OCI-LY7 (cell line): ENCODE measurements around the gene MRGPRX2. TPM values are rescaled to one million over a fixed set of nuclear protein-coding genes. Genes with fewer than 3 reads are reported as not detected.

Experiments used
- BruUV-seq: library from RNA; stranded (reverse); fragments of 400-500 nt; replicated peaks from 2 replicates; lab custom pipeline; 2021; lab: Mats Ljungman, UMichigan
- CTCF ChIA-PET: fragments of 300-600 bp; sonication (Branson Sonifier 250); formaldehyde crosslinking; loops from one replicate; lab custom pipeline; 2022; ENCODE audit warnings: antibody characterized with exemption; ENCODE audit not compliant: unreplicated experiment; lab: Charles Lee
- POLR2A ChIA-PET: fragments of 300-600 bp; sonication (Branson Sonifier 250); formaldehyde crosslinking; loops from one replicate; lab custom pipeline; 2022; ENCODE audit warnings: antibody characterized with exemption; lab: Charles Lee
- DNase-seq: peaks from one replicate; pipeline ENCODE4 v3.0.0-alpha.2; 2015; ENCODE audit warnings: low spot score
- H2AFZ ChIP-seq: fragments of 200-600 bp; sonication (generic), shearing (Covaris generic); 2 replicates; pipeline ENCODE4 v1.6.1; 2014; ENCODE audit warnings: mild to moderate bottlenecking, antibody characterized with exemption, low read length, moderate library complexity
- H3K27ac ChIP-seq: fragments of 200-600 bp; sonication (generic); 2 replicates; pipeline ENCODE4 v1.5.1; 2014; ENCODE audit warnings: mixed run types, low read depth, mild to moderate bottlenecking, moderate library complexity, low read length, inconsistent platforms; ENCODE audit not compliant: poor library complexity, severe bottlenecking
- H3K36me3 ChIP-seq: fragments of 200-600 bp; sonication (generic); 2 replicates; pipeline ENCODE4 v1.6.1; 2014; ENCODE audit warnings: mild to moderate bottlenecking, antibody characterized with exemption, low read length, moderate library complexity, mixed read lengths; ENCODE audit not compliant: insufficient read depth
- H3K4me1 ChIP-seq: fragments of 200-600 bp; sonication (generic); 2 replicates; pipeline ENCODE4 v1.5.1; 2014; ENCODE audit warnings: mild to moderate bottlenecking, low read length; ENCODE audit not compliant: insufficient read depth, poor library complexity, severe bottlenecking
- H3K4me2 ChIP-seq: fragments of 200-600 bp; sonication (generic); 2 replicates; pipeline ENCODE4 v1.6.1; 2014; ENCODE audit warnings: mild to moderate bottlenecking, low read length
- H3K4me3 ChIP-seq: fragments of 200-600 bp; sonication (generic); 2 replicates; pipeline ENCODE4 v1.5.1; 2014; ENCODE audit warnings: mild to moderate bottlenecking, low read depth, low read length; ENCODE audit not compliant: poor library complexity, severe bottlenecking
- H3K79me2 ChIP-seq: fragments of 200-600 bp; sonication (generic); 2 replicates; pipeline ENCODE4 v1.6.1; 2016; ENCODE audit warnings: low read depth, mild to moderate bottlenecking, low read length, moderate library complexity, mixed read lengths; ENCODE audit not compliant: insufficient read depth
- H3K9me2 ChIP-seq: fragments of 200-600 bp; sonication (generic); 2 replicates; pipeline ENCODE4 v1.6.1; 2016; ENCODE audit warnings: mild to moderate bottlenecking, low read length, mixed read lengths; ENCODE audit not compliant: insufficient read depth
- H3K9me3 ChIP-seq: fragments of 200-600 bp; sonication (generic); 2 replicates; pipeline ENCODE4 v1.6.1; 2014; ENCODE audit warnings: mild to moderate bottlenecking, mixed run types, low read length, mixed read lengths
- H4K20me1 ChIP-seq: fragments of 200-600 bp; sonication (generic); 2 replicates; pipeline ENCODE4 v1.6.1; 2014; ENCODE audit warnings: mild to moderate bottlenecking, antibody characterized with exemption, low read length, moderate library complexity, mixed read lengths; ENCODE audit not compliant: insufficient read depth
- EZH2phosphoT487 ChIP-seq: fragments of 200-600 bp; sonication (generic); IDR thresholded peaks from 2 replicates; pipeline ENCODE4 v1.6.1; 2018; ENCODE audit warnings: low read depth, borderline replicate concordance, mild to moderate bottlenecking, mixed run types, antibody characterized with exemption, low read length, moderate library complexity, mixed read lengths
- intact Hi-C: fragments of 100-400 bp; cut with micrococcal nuclease; formaldehyde crosslinking; loops from one replicate; pipeline ENCODE4 v1.10.0; 2022; ENCODE audit not compliant: unreplicated experiment
- total RNA-seq, 2 experiments: library from RNA; depleted of rRNA in 1 of 2; stranded (reverse); fragments of >200 nt in 1 of 2; shearing (Covaris generic) in 1 of 2; gene quantifications; 2 replicates each; pipeline ENCODE4 v1.2.3, GENCODE V29; 2014 to 2022
- TF ChIP-seq, protein P1 (sequence below): fragments of 200-600 bp; sonication (generic); conservative IDR thresholded peaks from 2 replicates; pipeline ENCODE4 v1.5.1; 2014; ENCODE audit warnings: mild to moderate bottlenecking, antibody characterized with exemption, low read length, moderate library complexity, mixed read lengths

The MRGPRX2 gene
- total RNA-seq, 2 experiments from 2014 or later, result not detected

DNA sequence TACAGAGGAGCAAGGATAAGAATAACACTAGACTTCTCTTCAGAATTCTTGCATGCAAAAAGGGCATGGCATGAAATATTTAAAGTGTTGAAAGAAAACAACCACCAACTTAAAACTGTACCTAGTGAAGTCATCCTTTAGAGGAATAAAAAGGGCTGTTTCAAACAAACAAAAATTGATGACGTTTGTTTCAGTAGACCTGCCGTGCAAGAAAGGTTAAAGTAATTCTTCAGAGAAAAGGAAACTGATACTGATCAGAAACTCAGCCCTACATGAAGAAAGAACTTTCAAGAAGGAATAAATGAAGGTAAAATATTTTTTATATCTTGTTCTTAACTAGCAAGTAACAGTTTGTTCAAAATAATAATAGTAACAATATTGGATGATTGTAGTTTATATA lies 27.5 kb downstream of the MRGPRX2 start:
- Histone ChIP-seq H3K4me3 (no peak overlapping the region), H3K9me3 (no peaks in the 10 kb centered on the region), H3K4me1 (no peaks in the 10 kb centered on the region), H3K27ac (no peak overlapping the region), H2AFZ (no peak overlapping the region), H3K4me2 (no peak overlapping the region), H3K36me3 (no peaks in the 10 kb centered on the region), H3K79me2 (no peaks in the 10 kb centered on the region), H3K9me2 (no peaks in the 10 kb centered on the region), H4K20me1 (no peaks in the 10 kb centered on the region)
- intact Hi-C loops, result no loop called here
- BruUV-seq, result no TSS peak
- no peak for TF ChIP-seq EZH2phosphoT487
- TF ChIP-seq, protein P1, sequence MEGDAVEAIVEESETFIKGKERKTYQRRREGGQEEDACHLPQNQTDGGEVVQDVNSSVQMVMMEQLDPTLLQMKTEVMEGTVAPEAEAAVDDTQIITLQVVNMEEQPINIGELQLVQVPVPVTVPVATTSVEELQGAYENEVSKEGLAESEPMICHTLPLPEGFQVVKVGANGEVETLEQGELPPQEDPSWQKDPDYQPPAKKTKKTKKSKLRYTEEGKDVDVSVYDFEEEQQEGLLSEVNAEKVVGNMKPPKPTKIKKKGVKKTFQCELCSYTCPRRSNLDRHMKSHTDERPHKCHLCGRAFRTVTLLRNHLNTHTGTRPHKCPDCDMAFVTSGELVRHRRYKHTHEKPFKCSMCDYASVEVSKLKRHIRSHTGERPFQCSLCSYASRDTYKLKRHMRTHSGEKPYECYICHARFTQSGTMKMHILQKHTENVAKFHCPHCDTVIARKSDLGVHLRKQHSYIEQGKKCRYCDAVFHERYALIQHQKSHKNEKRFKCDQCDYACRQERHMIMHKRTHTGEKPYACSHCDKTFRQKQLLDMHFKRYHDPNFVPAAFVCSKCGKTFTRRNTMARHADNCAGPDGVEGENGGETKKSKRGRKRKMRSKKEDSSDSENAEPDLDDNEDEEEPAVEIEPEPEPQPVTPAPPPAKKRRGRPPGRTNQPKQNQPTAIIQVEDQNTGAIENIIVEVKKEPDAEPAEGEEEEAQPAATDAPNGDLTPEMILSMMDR, result no peak
- CTCF ChIA-PET, result no interaction called here
- no peak for DNase-seq
- POLR2A ChIA-PET, result no interaction called here

DNA sequence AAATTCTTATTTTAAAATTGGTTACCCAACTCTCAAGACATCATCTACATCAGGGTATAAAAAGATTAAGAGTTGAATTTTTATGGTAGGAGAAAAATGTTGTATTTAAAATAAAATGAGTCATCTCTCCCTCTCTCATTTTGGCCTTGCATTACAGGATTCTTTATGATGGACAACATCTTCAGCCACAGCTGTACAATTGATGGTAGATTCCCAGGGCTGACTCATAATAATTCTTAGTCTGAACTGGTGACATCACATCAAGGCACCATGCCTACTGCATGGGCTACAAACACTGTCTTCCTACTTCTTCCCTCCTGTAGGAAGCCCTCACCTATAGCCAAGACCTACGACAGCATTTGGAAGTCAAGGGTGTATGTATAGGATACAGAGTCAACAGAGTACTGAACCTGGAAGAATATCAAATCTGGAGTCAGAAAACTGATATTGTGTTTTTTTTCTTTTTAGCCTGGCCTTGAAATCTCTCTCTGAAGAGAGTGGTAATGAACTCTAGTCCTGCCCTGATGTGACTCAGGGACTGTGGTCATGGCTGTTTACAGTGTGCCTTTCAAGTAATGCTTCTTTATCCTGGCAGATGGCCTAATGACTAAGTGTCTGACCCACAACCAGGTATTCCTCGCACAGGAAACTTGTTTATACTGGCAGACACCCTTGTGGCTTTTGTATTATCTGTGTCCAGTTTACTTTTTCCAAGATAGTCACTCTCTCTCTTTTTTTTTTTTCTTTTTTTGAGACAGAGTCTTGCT lies 32.5 kb downstream of the MRGPRX2 start:
- no TSS peak for BruUV-seq

DNA sequence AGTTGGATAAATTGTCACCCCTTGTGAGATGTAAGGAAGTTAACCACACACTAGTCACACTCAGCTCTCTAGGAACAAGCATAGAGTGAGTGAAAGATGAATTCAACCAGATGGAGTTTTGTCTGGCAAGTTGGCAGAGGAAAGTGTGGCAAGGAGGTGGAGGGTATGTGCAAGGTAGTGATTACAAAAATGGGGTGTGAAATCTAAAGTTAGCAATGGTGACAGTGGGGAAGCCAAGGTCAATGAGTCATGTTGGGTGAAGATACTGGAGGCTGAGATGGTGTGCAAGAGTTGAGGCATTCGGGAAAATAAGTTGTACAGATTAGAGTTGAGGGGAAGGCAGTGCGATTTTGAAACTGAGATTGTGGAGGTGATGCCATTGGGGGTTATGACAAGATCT lies 33.7 kb downstream of the MRGPRX2 start:
- TF ChIP-seq EZH2phosphoT487, result no peak
- TF ChIP-seq, protein P1, result no peak
- Histone ChIP-seq H3K4me3 (no peak overlapping the region), H3K9me2 (no peaks in the 10 kb centered on the region), H3K79me2 (no peaks in the 10 kb centered on the region), H2AFZ (no peak overlapping the region), H3K36me3 (no peaks in the 10 kb centered on the region), H3K4me1 (no peaks in the 10 kb centered on the region), H3K9me3 (no peaks in the 10 kb centered on the region), H3K4me2 (no peak overlapping the region), H3K27ac (no peak overlapping the region), H4K20me1 (no peaks in the 10 kb centered on the region)
- no peak for DNase-seq
- ChIA-PET POLR2A (interaction anchor here (1.2 kb wide), 1 partner anchor 13 kb away, joined by 4 read pairs; no protein-coding TSS in a partner anchor), CTCF (no interaction called here)
- BruUV-seq, result no TSS peak
- intact Hi-C loops, result no loop called here

More for the DNA sequence above, 32.5 kb downstream of the MRGPRX2 start:
- no peaks in the 10 kb centered on the region for H4K20me1 ChIP-seq
- H3K4me1 ChIP-seq, result no peaks in the 10 kb centered on the region
- TF ChIP-seq EZH2phosphoT487, result no peak
- TF ChIP-seq, protein P1, result no peak
- no peaks in the 10 kb centered on the region for H3K79me2 ChIP-seq
- H3K4me2 ChIP-seq, result no peak overlapping the region
- H2AFZ ChIP-seq, result no peak overlapping the region
- intact Hi-C loops, result no loop called here
- ChIA-PET CTCF (no interaction called here), POLR2A (no interaction called here)
- no peaks in the 10 kb centered on the region for H3K9me3 ChIP-seq
- H3K4me3 ChIP-seq, result no peak overlapping the region
- DNase-seq, result no peak
- no peaks in the 10 kb centered on the region for H3K9me2 ChIP-seq
- H3K36me3 ChIP-seq, result no peaks in the 10 kb centered on the region
- no peak overlapping the region for H3K27ac ChIP-seq
